Epithelial cell of prostate (primary cell): Measurements from ENCODE around the gene GPR143.
"Not testable (repeated sequence)": the region's sequence is repeated elsewhere in the genome, so short reads cannot be mapped to it uniquely, and the experiment has no call there.

Experiments used
- DNase-seq: peaks from one replicate; pipeline ENCODE4 v3.0.0-alpha.2; 2011; ENCODE audit warnings: low read depth, low spot score
- H3K27ac ChIP-seq: fragments of 450-650 bp; 2 replicates; pipeline ENCODE4 v1.5.1; 2017; ENCODE audit warnings: mild to moderate bottlenecking

Gene GPR143

GRCh38 chrX:9765737-9766097, at the start of gene GPR143:
Gene GPR143 (minus strand): TSS chrX:9765847. CDS start chrX:9765817, 30 bp downstream.
- no peak within 1 kb of the TSS for H3K27ac ChIP-seq
- DNase-seq: no peak

DNA sequence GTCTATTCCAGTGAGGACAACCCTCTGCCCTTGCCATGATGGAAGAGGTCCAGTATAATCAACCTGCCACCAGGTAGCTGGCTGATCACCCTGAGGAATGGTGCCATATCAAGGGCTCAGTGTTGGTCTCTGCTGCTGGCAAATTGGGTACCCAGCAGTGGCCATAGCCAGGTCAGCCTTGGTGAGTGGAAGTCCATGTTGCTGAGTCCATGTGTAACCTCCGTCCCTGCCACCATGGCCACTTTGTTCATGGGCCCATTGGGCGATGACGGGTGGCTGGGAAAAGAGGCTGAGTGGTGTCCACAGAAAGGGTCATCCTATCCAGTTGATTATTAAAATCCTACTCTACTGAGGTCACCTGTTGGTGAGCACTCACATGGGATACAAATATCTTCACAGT, 45.4 kb upstream of the GPR143 start:
- H3K27ac ChIP-seq, DNase-seq: not testable (repeated sequence)

- H3K27ac ChIP-seq, DNase-seq: not testable (repeated sequence)
Observed at GRCh38 chrX:9809876-9810275, 44.2 kb upstream of the GPR143 start.

DNA sequence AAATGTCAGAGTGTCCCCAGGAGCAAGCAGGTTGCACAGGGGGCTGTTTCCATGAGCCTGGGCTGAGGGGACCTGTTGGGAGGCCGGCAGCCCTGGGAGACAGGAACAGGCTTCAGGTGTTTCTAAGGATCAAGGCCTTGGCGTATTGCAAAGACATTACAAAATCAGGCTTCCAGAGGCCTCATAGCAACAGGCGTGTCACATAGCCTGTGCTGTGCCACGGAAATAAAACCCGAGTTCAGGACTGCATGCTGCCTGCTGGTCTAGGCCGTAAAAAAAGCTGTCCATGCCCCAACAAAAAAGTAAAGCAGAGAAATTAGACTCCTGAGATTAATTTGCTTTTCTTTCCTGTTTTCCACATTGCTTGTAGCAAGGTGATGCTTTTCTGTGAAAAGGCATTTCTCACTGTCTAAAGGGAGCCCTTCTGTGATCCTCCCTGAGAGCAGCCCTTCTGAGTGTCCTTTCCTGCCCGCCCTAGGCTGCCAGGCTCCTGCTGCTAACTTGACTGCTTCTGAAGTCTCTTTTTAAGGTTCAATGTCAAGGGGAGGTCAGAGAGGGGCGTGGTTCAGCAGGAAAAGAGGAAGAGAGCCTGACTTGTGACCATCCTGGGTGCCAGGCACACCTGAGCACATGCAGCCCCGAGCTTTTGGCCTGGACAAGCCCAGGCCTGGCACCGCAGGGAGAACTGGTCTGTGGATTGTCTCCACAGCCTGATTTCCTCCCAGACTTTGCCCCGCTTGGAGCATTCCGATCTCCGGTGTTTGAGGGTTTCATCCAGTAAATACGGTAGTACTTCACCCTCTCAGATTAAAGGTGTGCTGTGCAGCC, 41.9 kb upstream of the GPR143 start:
- DNase-seq: no peak
- peak overlapping the region; percentile 67 for H3K27ac ChIP-seq

DNA sequence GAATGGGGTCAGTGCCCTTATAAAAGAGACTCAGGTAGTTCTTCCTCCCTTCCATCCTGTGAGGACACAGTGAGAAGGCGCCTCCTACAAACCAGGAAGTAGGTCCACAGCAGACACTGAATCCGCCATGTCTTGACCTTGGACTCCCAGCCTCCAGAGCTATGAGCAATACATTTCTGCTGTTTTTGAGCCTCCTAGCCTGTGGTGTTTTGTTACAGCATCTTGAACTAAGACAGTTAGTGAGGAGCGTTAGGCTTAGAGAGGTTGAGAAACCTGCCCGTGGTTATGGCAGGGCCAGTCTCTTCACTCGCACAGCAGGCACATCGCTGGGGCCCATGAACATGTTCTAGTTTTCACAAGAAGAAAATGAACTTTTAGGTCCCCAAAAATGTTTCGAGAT, 40.3 kb upstream of the GPR143 start:
- DNase-seq: no peak
- no peak overlapping the region for H3K27ac ChIP-seq

- DNase-seq: no peak
- H3K27ac ChIP-seq: no peak overlapping the region
Observed at GRCh38 chrX:9804444-9804843, 38.8 kb upstream of the GPR143 start.

DNA sequence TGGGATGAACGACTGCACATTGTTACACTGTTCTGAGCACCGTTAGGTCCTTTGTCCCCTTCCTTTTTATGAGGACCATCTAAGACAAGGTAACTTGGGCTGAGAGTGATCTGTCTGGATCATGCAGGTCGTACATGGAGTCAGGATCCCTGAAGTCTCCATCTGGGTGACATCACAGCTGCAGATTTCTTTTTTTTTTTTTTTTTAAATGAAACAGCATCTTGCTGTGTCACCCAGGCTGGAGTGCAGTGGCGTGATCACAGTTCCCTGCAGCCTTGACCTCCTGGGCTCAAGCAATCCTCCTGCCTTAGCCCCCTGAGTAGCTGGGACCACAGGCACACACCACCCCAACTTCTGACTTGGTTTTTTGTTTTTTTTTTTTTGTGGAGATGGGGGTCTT, 37.1 kb upstream of the GPR143 start:
- no peak for DNase-seq
- no peak overlapping the region for H3K27ac ChIP-seq

- DNase-seq: no peak
- no peak overlapping the region for H3K27ac ChIP-seq
Observed at GRCh38 chrX:9797384-9798360, 32.0 kb upstream of the GPR143 start.

DNA sequence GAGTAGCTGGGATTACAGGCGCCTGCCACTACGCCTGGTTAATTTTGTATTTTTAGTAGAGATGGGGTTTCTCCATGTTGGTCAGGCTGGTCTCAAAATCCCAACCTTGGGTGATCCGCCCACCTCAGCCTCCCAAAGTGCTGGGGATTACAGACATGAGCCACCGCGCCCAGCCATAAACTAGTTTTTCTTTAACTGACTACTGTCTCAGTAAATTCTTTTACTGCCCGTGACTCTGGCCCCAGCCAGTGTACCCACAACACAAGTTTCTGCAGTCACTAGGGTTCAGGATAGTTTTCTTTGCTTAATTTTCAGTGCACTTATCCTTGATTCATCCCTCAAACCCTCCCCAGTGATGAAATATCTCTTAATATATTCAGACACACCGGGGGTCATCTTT, 28.8 kb upstream of the GPR143 start:
- no peak overlapping the region for H3K27ac ChIP-seq
- DNase-seq: no peak

GRCh38 chrX:9790866-9791265, 25.2 kb upstream of the GPR143 start:
- no peak for DNase-seq

DNA sequence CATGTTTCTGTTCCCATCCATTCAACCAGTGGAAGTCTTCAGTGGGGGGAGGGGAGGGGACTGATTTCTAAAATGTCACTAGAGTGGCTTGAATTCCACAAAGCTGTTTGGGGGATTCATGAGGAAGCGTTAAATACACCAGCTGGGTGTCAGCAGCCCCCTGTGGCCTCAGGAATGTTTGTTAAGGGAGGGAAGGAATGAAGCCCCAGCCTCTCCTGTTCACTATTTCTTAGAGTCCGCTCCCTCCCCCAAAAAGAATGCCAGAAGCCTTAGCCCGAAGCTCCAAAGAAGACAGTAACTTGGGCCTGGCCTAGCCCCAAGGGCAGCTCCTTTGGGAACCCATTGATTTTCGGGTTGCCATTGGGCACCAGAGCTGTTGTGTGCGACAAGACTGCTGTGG, 23.9 kb upstream of the GPR143 start:
- DNase-seq: no peak
- H3K27ac ChIP-seq: no peak overlapping the region

More at GRCh38 chrX:9790866-9791265, 25.2 kb upstream of the GPR143 start:
- peak overlapping the region; percentile 58 for H3K27ac ChIP-seq

DNA sequence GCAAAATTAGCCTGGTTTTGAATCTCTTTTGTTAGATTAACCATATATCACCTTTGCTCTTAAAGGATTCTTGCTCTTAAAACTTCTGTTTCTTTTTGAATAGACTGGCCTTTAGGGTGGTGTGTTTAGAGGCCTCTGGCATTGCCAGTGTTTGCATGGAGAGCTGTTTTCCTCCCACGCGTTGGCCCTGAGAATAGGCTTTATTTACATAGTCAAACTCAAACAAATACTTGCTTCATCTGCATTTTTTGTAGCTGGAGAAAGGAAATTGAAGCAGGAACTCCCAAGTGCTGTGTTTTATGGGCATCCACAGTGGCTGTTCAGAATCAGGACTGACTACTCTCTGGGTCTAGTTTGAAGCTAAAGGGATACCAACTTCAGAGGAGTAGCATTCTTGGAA, 23.3 kb upstream of the GPR143 start:
- no peak overlapping the region for H3K27ac ChIP-seq
- no peak for DNase-seq

GRCh38 chrX:9786798-9787635, 21.4 kb upstream of the GPR143 start:
- peak overlapping the region; percentile 11 for H3K27ac ChIP-seq

DNA sequence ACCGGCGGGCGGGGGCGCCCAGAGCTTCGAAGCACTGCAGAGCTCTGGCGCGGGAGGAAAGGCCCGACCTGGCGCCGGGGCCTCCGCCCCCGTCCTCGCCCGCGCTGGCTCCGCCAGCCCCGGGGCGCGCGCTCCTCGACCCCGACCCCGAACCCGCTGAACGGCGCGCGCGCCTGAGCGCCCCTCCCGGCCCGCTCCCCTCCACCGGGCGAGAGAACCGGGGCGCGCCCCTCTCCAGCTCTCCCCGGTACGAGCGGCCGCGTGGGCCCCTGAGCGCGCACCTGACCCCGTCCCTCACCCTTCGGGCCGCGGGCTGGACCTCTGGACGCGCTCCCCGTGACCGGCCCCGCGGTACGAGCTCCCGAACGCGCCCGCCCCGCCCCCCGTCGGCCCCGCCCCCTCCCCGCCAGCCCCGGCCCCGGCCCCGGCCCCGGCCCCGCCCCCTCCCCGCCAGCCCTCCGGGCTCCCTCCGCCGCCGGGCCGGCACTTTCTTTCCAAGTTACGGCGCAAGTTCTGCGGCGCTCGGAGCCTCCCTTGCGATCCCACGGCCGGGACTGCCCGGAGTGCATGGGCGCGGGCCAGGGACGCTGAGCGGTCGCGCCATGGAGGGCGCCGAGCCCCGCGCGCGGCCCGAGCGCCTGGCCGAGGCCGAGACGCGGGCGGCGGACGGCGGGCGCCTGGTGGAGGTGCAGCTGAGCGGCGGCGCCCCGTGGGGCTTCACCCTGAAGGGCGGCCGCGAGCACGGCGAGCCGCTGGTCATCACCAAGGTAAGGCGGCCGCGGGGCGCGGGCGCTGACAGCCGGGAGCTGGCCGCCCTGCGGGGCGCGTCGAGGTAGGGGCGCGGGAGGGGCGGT, 20.5 kb upstream of the GPR143 start, which contains the start of gene SHROOM2:
SHROOM2 (plus strand) TSS at position 486 of the 854 bp plus-strand sequence; CDS start at position 603, 117 bp downstream.
- DNase-seq: no peak
- H3K27ac ChIP-seq: peak within 1 kb of the TSS; percentile 11

More at GRCh38 chrX:9786798-9787635, 21.4 kb upstream of the GPR143 start:
- DNase-seq: no peak

GRCh38 chrX:9785254-9785943, 19.8 kb upstream of the GPR143 start:
- DNase-seq: no peak
- H3K27ac ChIP-seq: no peak overlapping the region

- no peak for DNase-seq
- H3K27ac ChIP-seq: no peak overlapping the region
Observed at GRCh38 chrX:9784332-9784731, 18.7 kb upstream of the GPR143 start.

GRCh38 chrX:9781941-9782340, 16.3 kb upstream of the GPR143 start:
- H3K27ac ChIP-seq: no peak overlapping the region
- no peak for DNase-seq

- DNase-seq: no peak
- H3K27ac ChIP-seq: no peak overlapping the region
Observed at GRCh38 chrX:9775930-9776329, 10.3 kb upstream of the GPR143 start.

DNA sequence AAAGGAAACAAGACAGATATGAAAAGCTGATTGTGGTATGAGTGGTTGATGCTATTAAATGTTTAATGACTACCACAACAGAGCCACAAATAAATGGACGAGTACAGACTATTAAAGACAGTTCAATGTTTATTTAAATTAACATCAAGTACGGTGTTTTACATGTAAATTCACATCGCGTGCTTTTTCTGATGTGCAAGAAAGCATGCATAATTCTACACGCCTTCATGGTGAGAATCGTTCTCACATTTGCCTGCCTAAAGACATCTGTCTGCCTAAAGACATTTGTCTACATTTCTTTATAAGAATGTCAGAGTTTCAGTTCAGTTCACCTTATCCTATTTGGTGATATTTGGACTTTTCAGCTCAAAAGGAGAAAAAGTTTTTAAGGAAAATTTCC, 7.3 kb upstream of the GPR143 start:
- no peak overlapping the region for H3K27ac ChIP-seq
- DNase-seq: no peak
